GM12878 (cell line): ENCODE data around the gene TMEM272. TPM values are rescaled to one million over a fixed set of nuclear protein-coding genes. Genes with fewer than 3 reads are reported as not detected.

ENCODE experiments used
- CEBPB ChIP-seq, 2 experiments: fragments of 150-350 bp in 1 of 2; IDR thresholded peaks; 2 replicates each; pipeline ENCODE4 v1.6.1; 2012 to 2014; ENCODE audit warnings: low read depth in 2 of 2, low read length in 2 of 2, borderline replicate concordance in 1 of 2, inconsistent platforms in 1 of 2
- KDM1A ChIP-seq: fragments of 200-600 bp; sonication (generic); IDR thresholded peaks from 2 replicates; pipeline ENCODE4 v1.6.1; 2016; ENCODE audit warnings: borderline replicate concordance
- MLLT1 ChIP-seq: fragments of 450-650 bp; IDR thresholded peaks from 2 replicates; pipeline ENCODE4 v1.6.1; 2016; ENCODE audit warnings: mild to moderate bottlenecking
- PML ChIP-seq: IDR thresholded peaks from 2 replicates; pipeline ENCODE4 v1.6.1; 2012; ENCODE audit warnings: low read length, inconsistent platforms
- PRDM15 ChIP-seq: fragments of 450-650 bp; formaldehyde crosslinking; IDR thresholded peaks from 2 replicates; pipeline ENCODE4 v1.4.0; 2020; ENCODE audit warnings: mild to moderate bottlenecking, moderate library complexity
- SKIL ChIP-seq: fragments of 450-650 bp; IDR thresholded peaks from 2 replicates; pipeline ENCODE4 v1.6.1; 2017; ENCODE audit warnings: mild to moderate bottlenecking, low read depth, inconsistent platforms; ENCODE audit not compliant: poor library complexity, severe bottlenecking
- SREBF1 ChIP-seq: IDR thresholded peaks from 2 replicates; pipeline ENCODE4 v1.6.1; 2012; ENCODE audit warnings: mild to moderate bottlenecking, low read length
- TCF7 ChIP-seq: IDR thresholded peaks from 2 replicates; pipeline ENCODE4 v1.6.1; 2014; ENCODE audit warnings: antibody characterized with exemption, borderline replicate concordance
- USF2 ChIP-seq: IDR thresholded peaks from 2 replicates; pipeline ENCODE4 v1.6.1; 2011; ENCODE audit warnings: low read depth, low read length, improper control_type of control experiment, borderline replicate concordance
- polyA plus RNA-seq, 11 experiments: library from polyadenylated mRNA; depleted of rRNA in 4 of 11; unstranded in 6 of 11; stranded (reverse) in 5 of 11; fragments of >200 nt; fragmentation: Nextera tagmentation in 4 of 11; fragmentation: Illumina TruSeq in 1 of 11; extraction: Ambion mirVana in 4 of 11; extraction: Trizol in 1 of 11; gene quantifications; 1 replicate in 1 of 11; 2 replicates in 10 of 11; pipeline versions ENCODE4 v1.2.1 to v1.2.3, GENCODE V29; 2011 to 2016; ENCODE audit warnings: inconsistent platforms in 2 of 11, missing spikeins in 2 of 11, low read depth in 1 of 11
- total RNA-seq, 4 experiments: library from RNA; depleted of rRNA in 3 of 4; stranded (reverse); fragments of >200 nt in 3 of 4; fragmentation: Illumina TruSeq in 1 of 4; extraction: Trizol in 1 of 4; gene quantifications; 2 replicates each; pipeline versions ENCODE4 v1.2.1 to v1.2.3, GENCODE V29; 2013 to 2021

Gene TMEM272
- total and polyA plus RNA-seq, 10 of the 15 experiments (the other 5 are each of a cell fraction or from before 2014, with no cell fraction given), result 0.01 to 0.04 TPM; not detected in 8

GRCh38 chr13:51841732-51842131 lies 3.2 kb downstream of the TMEM272 start (continued):
- no peak for TF ChIP-seq CEBPB (IDR thresholded peaks at IDR 0.05; ENCODE audit: borderline replicate concordance in 1 of 2, low read depth in 2 of 2, low read length in 2 of 2)
- no peak for TF ChIP-seq SREBF1
- no peak for TF ChIP-seq TCF7
- no peak for TF ChIP-seq KDM1A
- no peak for TF ChIP-seq PRDM15 (CRISPR knock-in tag)
- TF ChIP-seq MLLT1, result no peak
- TF ChIP-seq SKIL, result no peak
- no peak for TF ChIP-seq PML
- TF ChIP-seq USF2, result no peak
- TF ChIP-seq, all 136 proteins: peak for 0
